ENCODE data around the gene UGT2B7. TPM values are rescaled to one million over a fixed set of nuclear protein-coding genes. Genes with fewer than 3 reads are reported as not detected.

Gene UGT2B7
- total RNA-seq, 2 experiments from 2014 or later: not detected

DNA sequence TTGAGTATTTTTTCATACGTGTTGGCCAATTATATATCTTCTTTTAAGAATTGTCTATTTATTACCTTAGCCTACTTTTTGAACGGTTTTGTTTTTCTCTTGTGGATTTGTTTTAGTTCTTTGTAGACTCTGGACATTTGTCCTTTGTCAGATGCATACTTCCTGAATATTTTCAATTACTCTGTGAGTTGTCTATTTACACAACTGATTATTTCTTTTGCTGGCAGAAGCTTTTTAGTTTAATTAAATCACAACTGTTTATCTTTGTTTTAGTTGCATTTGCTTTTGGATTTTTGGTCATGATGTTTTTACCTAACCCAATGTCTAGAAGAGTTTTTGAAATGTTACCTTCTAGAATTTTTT is 19.6 kb downstream of the UGT2B7 start:
- CTCF ChIA-PET: no interaction called here
- TF ChIP-seq, protein P1, sequence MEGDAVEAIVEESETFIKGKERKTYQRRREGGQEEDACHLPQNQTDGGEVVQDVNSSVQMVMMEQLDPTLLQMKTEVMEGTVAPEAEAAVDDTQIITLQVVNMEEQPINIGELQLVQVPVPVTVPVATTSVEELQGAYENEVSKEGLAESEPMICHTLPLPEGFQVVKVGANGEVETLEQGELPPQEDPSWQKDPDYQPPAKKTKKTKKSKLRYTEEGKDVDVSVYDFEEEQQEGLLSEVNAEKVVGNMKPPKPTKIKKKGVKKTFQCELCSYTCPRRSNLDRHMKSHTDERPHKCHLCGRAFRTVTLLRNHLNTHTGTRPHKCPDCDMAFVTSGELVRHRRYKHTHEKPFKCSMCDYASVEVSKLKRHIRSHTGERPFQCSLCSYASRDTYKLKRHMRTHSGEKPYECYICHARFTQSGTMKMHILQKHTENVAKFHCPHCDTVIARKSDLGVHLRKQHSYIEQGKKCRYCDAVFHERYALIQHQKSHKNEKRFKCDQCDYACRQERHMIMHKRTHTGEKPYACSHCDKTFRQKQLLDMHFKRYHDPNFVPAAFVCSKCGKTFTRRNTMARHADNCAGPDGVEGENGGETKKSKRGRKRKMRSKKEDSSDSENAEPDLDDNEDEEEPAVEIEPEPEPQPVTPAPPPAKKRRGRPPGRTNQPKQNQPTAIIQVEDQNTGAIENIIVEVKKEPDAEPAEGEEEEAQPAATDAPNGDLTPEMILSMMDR (IDR thresholded peaks at IDR 0.05): no peak
- Mint-ChIP-seq H3K9me3 (peaks cover 2% of the 10 kb centered on the region), H3K4me1 (ENCODE audit: low read depth) (no peaks in the 10 kb centered on the region), H3K27ac (no peak overlapping the region), H3K36me3 (ENCODE audit: low read depth) (no peaks in the 10 kb centered on the region), H3K27me3 (peaks cover 2% of the 10 kb centered on the region), H3K4me3 (no peak overlapping the region)
- ATAC-seq (no peak), DNase-seq (no peak)
- POLR2A ChIA-PET: no interaction called here
- intact Hi-C loops (cut with micrococcal nuclease): no loop called here

DNA sequence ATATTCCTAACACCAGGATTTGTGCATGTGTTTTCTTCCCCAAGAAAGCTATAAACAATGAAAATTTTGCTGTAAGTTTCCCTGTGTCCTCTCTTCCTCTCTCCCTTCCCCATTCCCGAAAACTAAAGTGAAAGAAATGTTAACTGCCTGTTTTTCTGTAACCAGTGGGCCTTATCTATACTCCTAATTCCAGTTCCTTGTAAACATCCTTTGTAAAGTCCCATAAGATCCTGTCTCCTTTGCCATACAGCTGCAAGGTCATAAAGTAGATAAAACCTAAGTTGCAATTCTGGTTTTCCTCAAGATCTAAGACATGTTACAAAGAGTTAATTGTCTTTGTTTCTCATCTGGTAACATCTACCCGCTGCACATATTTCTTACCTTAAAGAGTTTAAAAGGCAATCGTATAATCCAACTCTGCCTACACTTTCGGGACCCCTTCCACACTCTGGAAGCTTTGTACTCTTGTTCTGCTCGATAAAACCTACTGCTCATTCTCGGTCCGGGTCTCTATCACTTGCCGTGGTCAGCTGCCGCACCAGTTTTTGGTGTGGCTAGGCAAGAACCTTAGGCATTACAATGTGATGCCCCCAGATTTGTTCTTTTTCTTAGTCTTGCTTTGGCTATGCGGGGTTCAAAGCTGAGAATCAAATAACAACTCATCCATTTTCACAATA is 20.5 kb downstream of the UGT2B7 start:
- no peak for DNase-seq
- H3K9me3 Mint-ChIP-seq: peaks cover 2% of the 10 kb centered on the region
- no peak overlapping the region for H3K27ac Mint-ChIP-seq
- ChIA-PET POLR2A (no interaction called here), CTCF (no interaction called here)
- peaks cover 2% of the 10 kb centered on the region for H3K27me3 Mint-ChIP-seq
- no peak for ATAC-seq
- no peak overlapping the region for H3K4me3 Mint-ChIP-seq
- TF ChIP-seq, protein P1 (IDR thresholded peaks at IDR 0.05): no peak
- no peaks in the 10 kb centered on the region for H3K36me3 Mint-ChIP-seq (ENCODE audit: low read depth)
- no peaks in the 10 kb centered on the region for H3K4me1 Mint-ChIP-seq (ENCODE audit: low read depth)
- intact Hi-C loops (cut with micrococcal nuclease): no loop called here

DNA sequence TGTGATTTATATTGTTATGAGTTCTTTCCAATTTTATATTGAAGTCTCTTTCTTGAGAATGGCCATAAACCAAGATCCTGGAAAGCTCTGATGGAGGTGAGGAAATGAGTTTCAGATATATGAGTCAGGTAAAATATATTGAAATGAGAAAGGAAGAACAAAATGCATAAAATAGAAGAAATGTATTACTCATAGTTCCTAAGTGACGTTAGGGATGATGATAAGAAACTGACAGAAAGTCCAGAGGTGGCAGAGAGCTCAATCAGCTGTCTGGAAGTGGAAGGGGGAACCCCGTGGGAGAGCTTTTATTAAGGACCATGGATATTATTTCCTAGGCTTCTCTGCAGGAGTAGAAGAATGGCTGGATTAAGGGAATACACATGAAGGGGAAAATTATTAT is 24.6 kb downstream of the UGT2B7 start:
- Mint-ChIP-seq H3K27ac (no peak overlapping the region), H3K4me1 (ENCODE audit: low read depth) (no peaks in the 10 kb centered on the region), H3K27me3 (peaks cover 2% of the 10 kb centered on the region), H3K9me3 (peaks cover 2% of the 10 kb centered on the region), H3K36me3 (ENCODE audit: low read depth) (no peaks in the 10 kb centered on the region), H3K4me3 (no peak overlapping the region)
- TF ChIP-seq, protein P1 (IDR thresholded peaks at IDR 0.05): no peak
- no peak for ATAC-seq
- ChIA-PET POLR2A (no interaction called here), CTCF (no interaction called here)
- intact Hi-C loops (cut with micrococcal nuclease): no loop called here
- no peak for DNase-seq

DNA sequence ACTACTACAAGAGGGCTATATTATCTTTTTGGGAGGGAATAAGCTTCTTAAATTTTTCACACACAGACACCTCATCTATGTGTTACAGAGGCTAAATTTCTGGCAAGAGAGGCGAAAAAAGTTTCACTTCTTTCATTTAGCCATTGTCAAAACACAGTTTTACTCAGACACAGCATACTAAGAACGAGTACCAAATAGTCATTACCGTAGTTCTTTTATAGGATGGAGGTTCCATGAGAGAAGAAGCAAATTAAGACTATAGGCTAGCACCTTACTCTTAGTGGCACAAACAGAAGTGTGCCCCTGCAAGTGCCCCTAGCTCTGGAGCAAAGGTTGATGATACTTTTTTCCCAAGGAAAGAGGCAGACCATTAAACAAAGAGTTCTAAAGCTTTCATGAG is 26.2 kb downstream of the UGT2B7 start:
- ChIA-PET POLR2A (no interaction called here), CTCF (no interaction called here)
- Mint-ChIP-seq H3K9me3 (peaks cover 2% of the 10 kb centered on the region), H3K4me1 (ENCODE audit: low read depth) (no peaks in the 10 kb centered on the region), H3K27me3 (no peaks in the 10 kb centered on the region), H3K4me3 (no peak overlapping the region), H3K27ac (no peak overlapping the region), H3K36me3 (ENCODE audit: low read depth) (no peaks in the 10 kb centered on the region)
- TF ChIP-seq, protein P1 (IDR thresholded peaks at IDR 0.05): no peak
- DNase-seq (no peak), ATAC-seq (no peak)
- intact Hi-C loops (cut with micrococcal nuclease): no loop called here

DNA sequence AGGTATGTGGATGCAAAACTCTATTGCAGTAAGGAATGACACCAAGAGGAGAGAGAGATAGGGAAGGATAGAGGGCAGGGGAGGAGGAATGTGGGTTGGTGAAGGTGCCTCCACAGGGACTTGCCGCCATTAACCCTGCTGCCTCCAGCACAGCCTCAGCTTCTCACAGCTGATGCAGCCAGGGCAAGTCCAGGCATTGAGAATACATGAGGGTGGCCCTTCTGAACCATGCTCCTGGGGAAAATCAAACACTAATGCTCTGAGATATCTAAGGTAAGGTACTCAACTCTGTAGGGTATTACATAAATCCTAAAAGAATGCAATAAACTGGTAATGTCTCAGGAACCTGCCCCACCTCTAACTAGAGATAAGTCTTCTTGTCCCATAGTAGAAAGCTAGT is 28.7 kb downstream of the UGT2B7 start:
- Mint-ChIP-seq H3K4me1 (ENCODE audit: low read depth) (no peaks in the 10 kb centered on the region), H3K9me3 (no peaks in the 10 kb centered on the region), H3K27ac (no peak overlapping the region), H3K27me3 (no peaks in the 10 kb centered on the region), H3K36me3 (ENCODE audit: low read depth) (no peaks in the 10 kb centered on the region), H3K4me3 (no peak overlapping the region)
- DNase-seq: no peak
- TF ChIP-seq, protein P1 (IDR thresholded peaks at IDR 0.05): no peak
- ChIA-PET CTCF (no interaction called here), POLR2A (no interaction called here)
- no peak for ATAC-seq
- intact Hi-C loops (cut with micrococcal nuclease): no loop called here

Data from activated CD8-positive, alpha-beta T cell treated with anti-CD3 and anti-CD28 coated beads for 36 hours (primary cell).